UCSD-AML1 (cell line): ENCODE measurements around the gene AMPD3.

Source experiments
- DNase-seq: peaks from one replicate; lab custom pipeline; 2025; ENCODE audit not compliant: unreplicated experiment; lab: John Stamatoyannopoulos, UW

AMPD3 gene

GRCh38 chr11:10528121-10528520 lies 73.1 kb downstream of the AMPD3 start:
- no peak for DNase-seq

GRCh38 chr11:10529279-10529678 lies 74.2 kb downstream of the AMPD3 start:
- no peak for DNase-seq

- no peak for DNase-seq
Measured at GRCh38 chr11:10532526-10532925, 77.5 kb downstream of the AMPD3 start.

- no peak for DNase-seq
Measured at GRCh38 chr11:10533323-10533722, 78.3 kb downstream of the AMPD3 start.

- no peak for DNase-seq
Measured at GRCh38 chr11:10534316-10534715, 79.3 kb downstream of the AMPD3 start.

- DNase-seq = no peak
Measured at GRCh38 chr11:10537600-10537999, 82.5 kb downstream of the AMPD3 start.

GRCh38 chr11:10538924-10539323 lies 83.9 kb downstream of the AMPD3 start:
- DNase-seq = no peak

- no peak for DNase-seq
Measured at GRCh38 chr11:10539339-10539738, 84.3 kb downstream of the AMPD3 start.

- no peak for DNase-seq
Measured at GRCh38 chr11:10540546-10540914, 85.5 kb downstream of the AMPD3 start.

- DNase-seq = peak; percentile 95
Measured at GRCh38 chr11:10540915-10541560, 86.0 kb downstream of the AMPD3 start, which contains the start of gene RNF141. Gene RNF141 (minus strand): TSS chr11:10541187. CDS start chr11:10534158, 7,029 bp downstream.

- no peak for DNase-seq
Measured at GRCh38 chr11:10541561-10541930, 86.5 kb downstream of the AMPD3 start.

- no peak for DNase-seq
Measured at GRCh38 chr11:10542776-10543175, 87.7 kb downstream of the AMPD3 start.

GRCh38 chr11:10543782-10544181 lies 88.7 kb downstream of the AMPD3 start:
- no peak for DNase-seq

GRCh38 chr11:10544491-10545465 lies 89.7 kb downstream of the AMPD3 start:
- DNase-seq = no peak

- DNase-seq = no peak
Measured at GRCh38 chr11:10550503-10551289, 95.6 kb downstream of the AMPD3 start.

- DNase-seq = no peak
Measured at GRCh38 chr11:10551290-10551592, 96.2 kb downstream of the AMPD3 start.

GRCh38 chr11:10551845-10552352 lies 96.8 kb downstream of the AMPD3 start:
- DNase-seq = no peak

- DNase-seq = no peak
Measured at GRCh38 chr11:10556590-10556989, 101.5 kb downstream of the AMPD3 start.
